GM12875 (cell line): ENCODE measurements around the gene CELF4.

Experiments
- H3K4me3 ChIP-seq: one replicate; pipeline ENCODE4 v1.5.1; 2011; ENCODE audit warnings: low read depth, low read length, control low read depth
- CTCF ChIP-seq: IDR thresholded peaks from 2 replicates; pipeline ENCODE4 v1.5.1; 2011; ENCODE audit warnings: low read depth, mild to moderate bottlenecking, control low read depth, inconsistent platforms, low read length, moderate library complexity, borderline replicate concordance; ENCODE audit not compliant: insufficient read depth

CELF4 gene

GRCh38 chr18:37544713-37545112, 20.9 kb downstream of the CELF4 start:
- TF ChIP-seq CTCF: no peak

DNA sequence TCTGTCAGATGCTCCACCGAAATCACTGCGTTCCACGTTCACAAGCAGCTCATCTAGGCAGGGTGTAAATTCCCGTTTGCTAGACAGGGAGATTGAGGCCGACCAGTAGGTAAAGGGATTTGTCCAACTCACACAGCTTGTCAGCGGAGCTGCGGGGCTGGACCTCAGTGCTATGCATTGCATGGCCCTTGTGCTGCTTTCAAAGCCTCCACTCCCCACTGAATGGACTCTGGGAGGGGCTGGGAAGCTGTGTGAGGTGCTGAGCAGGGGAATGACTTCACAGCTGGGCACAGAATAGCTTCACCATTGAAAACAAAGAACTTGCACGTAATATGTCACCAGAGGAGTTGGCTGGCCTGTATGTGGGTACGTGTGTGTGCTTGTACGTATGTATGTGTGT, 21.4 kb downstream of the CELF4 start:
- TF ChIP-seq CTCF: no peak
- no peak overlapping the region for H3K4me3 ChIP-seq

More at GRCh38 chr18:37544713-37545112, 20.9 kb downstream of the CELF4 start:
- no peak overlapping the region for H3K4me3 ChIP-seq

DNA sequence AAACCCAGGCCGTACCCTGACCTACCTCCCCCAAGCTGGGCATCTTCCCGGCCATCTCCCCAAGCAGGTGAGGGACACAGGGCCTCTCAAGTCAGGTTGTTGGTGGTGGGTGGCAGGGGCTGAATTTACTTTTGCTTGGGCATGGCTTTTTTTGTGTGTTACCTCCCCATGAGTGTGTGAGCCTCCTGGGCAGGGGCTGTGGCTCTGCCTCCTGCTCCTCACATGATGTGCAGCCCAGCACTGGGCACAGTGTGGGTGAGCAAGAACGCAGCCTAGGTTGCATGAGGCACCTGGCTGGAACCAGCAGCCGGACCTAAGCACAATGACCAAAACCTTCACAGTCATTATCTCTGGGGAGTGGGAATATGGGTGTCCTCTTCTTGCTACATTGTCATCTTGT, 22.3 kb downstream of the CELF4 start:
- no peak for TF ChIP-seq CTCF

GRCh38 chr18:37541517-37541916, 24.1 kb downstream of the CELF4 start:
- no peak for TF ChIP-seq CTCF

More for the DNA sequence above, 22.3 kb downstream of the CELF4 start:
- H3K4me3 ChIP-seq: no peak overlapping the region

GRCh38 chr18:37540424-37541138, 25.0 kb downstream of the CELF4 start:
- TF ChIP-seq CTCF: no peak
- no peak overlapping the region for H3K4me3 ChIP-seq

More at GRCh38 chr18:37541517-37541916, 24.1 kb downstream of the CELF4 start:
- H3K4me3 ChIP-seq: no peak overlapping the region

DNA sequence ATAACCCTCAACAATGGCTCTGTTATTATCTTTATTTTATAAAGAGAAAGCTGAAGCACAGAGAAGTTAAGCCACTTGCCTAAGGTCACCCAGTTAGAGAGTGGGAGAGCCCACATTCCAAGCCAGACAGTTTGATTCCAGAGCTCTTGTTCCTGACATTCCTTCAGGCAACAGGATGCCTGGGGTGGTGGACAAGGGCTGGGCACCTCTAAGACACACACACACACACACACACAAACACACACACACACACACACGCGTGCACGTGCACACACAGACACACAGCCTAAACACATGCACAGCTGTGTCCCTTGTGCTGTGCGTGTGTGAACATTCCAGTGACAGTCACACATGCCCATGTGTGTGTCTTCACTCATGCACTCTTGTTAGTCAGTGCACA, 26.4 kb downstream of the CELF4 start:
- TF ChIP-seq CTCF: no peak
- H3K4me3 ChIP-seq: no peak overlapping the region

DNA sequence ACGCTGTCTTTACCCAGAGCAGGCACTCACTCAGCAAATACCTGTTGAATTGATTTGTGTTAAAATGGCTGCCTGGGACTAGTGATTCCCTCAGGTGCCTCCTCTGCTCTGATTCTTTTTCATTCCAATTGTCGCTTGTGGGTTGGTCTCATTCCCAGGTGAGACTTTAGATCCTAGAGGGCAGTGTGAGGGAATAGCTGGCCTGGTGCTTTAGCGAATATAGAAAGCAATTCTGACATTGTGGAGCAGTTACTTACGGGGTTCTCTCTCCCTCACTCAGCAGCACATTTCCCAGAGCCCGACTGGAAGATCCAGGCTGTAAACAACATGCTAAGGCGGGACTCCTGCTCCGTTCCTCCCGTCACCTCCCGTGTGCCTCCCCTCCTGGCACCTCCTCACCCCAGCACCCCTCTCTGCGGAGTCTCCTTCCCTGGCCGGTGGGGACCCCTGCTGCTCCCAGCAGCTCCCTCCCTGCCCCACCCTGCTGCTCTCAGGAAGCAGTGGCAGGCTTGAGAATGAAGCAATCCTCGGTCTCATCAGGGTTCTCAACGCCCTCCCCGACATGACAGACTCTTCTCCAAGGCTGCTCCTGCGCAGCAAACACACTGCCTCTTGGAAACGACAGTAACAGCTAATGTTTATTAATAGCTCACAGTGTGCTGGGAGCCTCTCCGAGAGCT, 26.9 kb downstream of the CELF4 start:
- TF ChIP-seq CTCF: no peak
- no peak overlapping the region for H3K4me3 ChIP-seq
